Posterior vena cava (tissue), 2 donors: ENCODE data around the gene ZNF414. TPM values are rescaled to one million over a fixed set of nuclear protein-coding genes. Genes with fewer than 3 reads are reported as not detected.
"Not testable (repeated sequence)": the region's sequence is repeated elsewhere in the genome, so short reads cannot be mapped to it uniquely, and the experiment has no call there.

Source experiments
- DNase-seq: peaks from one replicate; pipeline ENCODE4 v3.0.0-alpha.2; 2020; ENCODE audit warnings: low spot score
- intact Hi-C, 2 donors: fragments of 100-400 bp; cut with DNase I; formaldehyde crosslinking; loops; one replicate each; pipeline versions ENCODE4 v1.14.1 to v1.14.2; 2022 to 2023
- total RNA-seq, 2 donors: library from RNA; stranded (reverse); fragmentation: NEBNext Ultra II Directional; extraction: Animal tissue kit (Norgen Biotek cat#: 25700); gene quantifications; one replicate each; pipeline ENCODE4 v1.2.1, GENCODE V29; 2021
- donor health status: DM: yes; HTN: yes; CAD: no.
- donor health status: DM: yes; HTN: yes; CAD: no.

Gene ZNF414
- total RNA-seq, 2 donors from 2014 or later: 15.9 to 16.0 TPM

DNA sequence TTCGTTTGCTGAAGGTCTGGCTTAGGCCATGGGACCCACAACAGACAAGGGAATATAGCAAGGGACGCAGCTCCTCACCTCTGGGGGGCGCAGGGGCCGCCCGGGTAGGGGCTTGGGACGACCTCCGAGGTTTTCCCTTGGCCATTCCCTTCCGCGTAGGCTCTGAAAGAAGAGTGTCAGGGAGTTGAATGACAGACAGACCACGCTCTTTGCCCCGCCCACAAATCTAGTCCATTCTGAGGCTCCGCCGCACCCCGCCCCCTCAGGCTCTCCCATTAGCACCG, 11.4 kb upstream of the ZNF414 start:
- no peak for DNase-seq
- intact Hi-C loops: no loop called here

DNA sequence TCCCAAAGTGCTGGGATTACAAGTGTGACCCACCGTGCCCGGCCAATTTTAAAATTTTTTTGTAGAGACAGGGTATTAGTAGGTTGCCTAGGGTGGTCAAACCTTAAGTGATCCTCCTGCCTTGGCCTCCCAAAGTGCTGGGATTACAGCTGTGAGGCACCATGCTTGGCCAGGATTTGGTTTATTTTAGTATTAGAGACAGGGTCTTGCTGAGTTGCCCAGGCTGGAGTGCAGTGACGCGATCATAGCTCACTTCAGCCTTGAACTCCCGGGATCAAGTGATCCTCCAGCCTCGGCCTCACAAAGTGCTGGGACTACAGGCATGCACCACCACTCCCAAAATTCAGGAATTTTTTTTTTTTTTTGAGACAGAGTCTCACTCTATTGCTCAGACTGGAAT, 5.4 kb upstream of the ZNF414 start:
- intact Hi-C loops: loop anchor here in 1 of 2 donors (10.0 kb wide), 1 partner anchor 175 kb away; the partner anchor contains the start of gene KANK3
- no peak for DNase-seq

DNA sequence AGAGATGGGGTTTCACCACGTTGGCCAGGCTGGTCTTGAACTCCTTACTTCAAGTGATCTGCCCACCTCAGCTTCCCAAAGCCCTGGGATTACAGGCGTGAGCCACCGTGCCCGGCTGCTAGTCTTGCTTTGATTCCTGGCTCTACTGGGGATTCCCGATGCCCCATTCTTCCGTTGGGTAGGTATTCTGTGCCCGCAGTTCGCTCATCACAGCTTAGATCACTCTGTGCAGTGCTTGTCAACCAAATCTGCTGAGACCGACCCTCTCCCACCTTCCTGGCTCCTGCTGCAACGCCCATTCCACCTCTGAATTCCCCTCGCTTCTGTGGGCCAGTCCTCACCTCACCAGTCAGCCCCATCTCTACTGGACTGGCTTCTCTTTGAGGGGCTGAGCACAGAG, 4.6 kb upstream of the ZNF414 start:
- intact Hi-C loops: loop anchor here in 1 of 2 donors (10.0 kb wide), 1 partner anchor 174 kb away; the partner anchor contains the start of gene KANK3
- no peak for DNase-seq

DNA sequence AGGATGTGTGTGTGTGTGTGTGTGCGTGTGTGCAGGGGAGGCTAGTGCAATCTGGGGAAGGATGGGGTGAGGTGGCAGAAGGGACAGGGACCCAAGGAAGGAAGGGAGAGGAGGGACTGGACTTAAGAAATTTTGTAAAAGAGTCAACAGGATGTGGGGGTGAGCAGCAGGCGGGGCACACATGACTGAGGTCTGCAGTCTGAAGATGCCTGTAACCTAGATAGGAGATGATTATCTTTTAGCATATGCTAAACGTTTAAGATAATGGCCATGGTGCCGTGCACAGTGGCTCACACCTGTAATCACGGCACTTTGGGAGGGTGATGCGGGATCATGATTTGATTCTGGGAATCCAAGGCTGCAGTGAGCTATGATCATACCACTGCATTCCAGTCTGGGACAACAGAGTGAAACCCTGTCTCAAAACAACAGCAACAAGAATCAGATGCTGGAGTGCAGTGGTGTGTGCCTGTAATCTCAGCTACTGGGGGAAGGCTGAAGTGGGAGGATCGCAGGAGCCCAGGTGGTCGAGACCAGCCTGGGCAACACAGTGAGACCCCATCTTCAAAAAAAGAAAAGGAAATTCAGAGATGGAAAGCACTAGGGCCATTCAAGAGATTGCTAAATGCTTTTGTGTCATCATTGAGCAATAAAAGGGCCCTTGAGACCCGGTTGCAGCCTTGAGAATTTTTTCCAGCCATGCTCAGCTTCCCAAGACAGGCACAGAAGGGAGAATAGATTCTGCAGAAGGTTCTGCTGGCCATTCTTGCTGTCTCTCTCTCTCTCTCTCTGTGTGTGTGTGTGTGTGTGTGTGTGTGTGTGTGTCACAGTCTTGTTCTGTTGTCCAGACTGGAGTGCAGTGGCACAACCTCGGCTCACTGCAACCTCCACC, 3.8 kb upstream of the ZNF414 start:
- intact Hi-C loops: loop anchor here in 1 of 2 donors (10.0 kb wide), 1 partner anchor 173 kb away; the partner anchor contains the start of gene KANK3

DNA sequence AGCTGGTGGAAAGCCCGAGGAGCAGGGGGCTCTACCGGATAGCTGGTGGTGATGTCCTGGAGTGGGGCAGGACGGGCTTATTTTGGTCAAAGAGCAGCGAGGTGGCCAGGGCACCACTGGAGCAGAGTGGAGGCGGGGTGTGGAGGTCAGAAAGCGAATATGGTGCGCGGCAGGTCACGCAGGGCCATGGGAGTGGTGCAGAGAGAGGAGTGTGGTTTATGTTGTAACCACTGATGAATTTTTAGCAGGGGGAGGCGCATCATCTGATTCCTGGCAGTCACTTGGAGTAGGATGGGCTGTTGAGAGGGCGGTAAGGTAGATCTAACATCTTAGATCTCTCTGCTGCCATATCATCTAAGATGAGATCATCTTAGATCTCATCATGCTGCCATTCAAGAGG, 1.4 kb upstream of the ZNF414 start:
- DNase-seq: no peak
- intact Hi-C loops: loop anchor here in 1 of 2 donors (10.0 kb wide), 1 partner anchor 171 kb away; the partner anchor contains the start of gene KANK3

More for the DNA sequence above, 3.8 kb upstream of the ZNF414 start:
- DNase-seq: no peak

DNA sequence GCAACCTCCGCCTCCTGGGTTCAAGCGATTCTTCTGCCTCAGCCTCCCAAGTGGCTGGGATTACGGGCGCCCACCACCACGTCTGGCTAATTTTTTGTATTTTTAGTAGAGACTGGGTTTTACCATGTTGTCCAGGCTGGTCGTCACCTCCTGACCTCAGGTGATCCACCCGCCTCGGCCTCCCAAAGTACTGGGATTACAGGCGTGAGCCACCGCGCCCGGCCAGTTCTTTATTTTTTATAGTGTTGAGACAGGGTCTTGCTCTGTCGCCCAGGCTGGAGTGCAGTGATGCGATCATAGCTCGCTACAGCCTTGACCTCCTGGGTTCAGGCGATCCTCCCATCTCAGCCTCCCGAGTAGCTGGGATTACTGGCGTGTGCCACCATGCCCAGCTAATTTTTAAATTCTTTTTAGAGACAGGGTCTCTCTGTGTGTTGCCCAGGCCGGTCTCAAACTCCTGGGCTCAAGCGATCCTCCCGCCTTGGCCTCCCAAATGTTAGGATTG, 590 bp upstream of the ZNF414 start:
- DNase-seq: not testable (repeated sequence)
- intact Hi-C loops: loop anchor here in 1 of 2 donors (5.0 to 10.0 kb wide), 2 partner anchors 102 to 170 kb away; partner anchors contain the start of genes KANK3 and MARCHF2

DNA sequence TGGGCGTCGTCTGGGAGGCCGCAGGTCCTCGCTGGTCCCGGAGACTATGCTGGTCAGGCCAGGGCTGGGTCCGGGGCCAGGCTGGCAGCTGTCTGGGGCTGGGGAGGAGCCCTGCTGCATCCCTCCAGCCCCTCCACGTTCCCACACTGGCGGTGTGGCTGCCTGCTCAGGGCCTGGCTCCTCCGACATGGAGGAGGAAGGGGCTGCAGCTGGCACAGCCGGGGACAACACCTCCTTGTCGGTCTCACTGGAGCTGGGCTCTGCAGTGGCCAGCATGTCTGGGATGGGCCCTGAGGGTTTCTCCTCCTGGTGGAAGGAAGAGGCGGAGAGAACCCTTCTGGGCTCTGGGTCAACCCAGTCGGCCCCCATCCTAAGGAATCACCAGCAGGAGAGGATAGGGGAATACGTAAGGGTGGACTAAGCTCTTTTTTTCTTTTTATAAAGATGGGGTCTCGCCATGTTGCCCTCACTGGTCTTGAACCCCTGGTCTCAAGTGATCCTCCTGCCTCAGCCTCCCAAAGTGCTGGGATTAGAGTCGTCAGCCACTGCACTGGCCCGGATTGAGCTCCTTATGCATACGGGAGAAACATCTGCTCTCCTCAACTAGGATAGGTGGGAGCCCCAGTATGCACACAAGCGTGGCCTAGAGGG, 806 bp downstream of the ZNF414 start:
- intact Hi-C loops: loop anchor here in 1 of 2 donors (5.0 to 10.0 kb wide), 2 partner anchors 101 to 168 kb away; partner anchors contain the start of genes KANK3 and MARCHF2
- DNase-seq: no peak

DNA sequence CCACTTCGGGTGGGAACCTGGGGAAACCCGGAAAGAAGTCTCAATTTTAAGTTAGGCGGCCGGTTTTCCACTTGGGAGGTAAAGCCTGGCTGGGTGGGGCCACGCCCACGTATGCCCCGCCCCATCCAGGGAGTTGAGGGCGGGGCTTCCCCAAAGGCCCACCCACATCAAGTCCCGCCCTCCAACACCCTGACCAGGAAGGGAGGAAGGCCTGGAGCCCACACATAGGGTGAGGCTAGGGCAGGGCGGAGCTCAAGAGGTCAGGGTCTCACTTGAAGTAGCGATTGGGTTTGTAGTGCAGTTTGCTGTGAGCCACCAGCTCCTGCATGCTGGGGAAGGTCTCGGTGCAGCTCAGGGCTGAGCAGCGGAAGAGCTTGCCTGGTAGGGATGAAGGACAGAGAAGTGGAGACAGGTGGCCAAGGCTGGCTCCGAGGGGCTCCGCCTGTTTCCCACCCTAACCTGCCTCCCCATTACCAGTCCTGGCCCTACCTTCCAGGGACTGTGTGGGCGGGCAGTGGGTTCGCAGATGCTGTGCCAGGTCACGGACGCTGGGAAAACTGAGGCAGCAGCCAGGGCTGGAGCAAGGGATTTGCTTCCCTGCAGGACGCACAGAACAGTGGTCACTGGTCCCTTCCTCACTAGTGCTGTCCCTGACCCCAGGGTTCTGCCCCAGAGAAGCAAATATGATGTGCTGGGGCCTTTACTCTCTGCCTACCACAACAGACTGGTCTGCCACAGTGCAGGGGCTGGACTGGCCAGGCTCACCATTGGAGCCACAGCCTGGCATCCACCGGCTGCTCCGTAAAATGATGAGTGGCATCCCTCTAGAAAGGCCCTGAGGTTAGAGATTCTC, 1.6 kb downstream of the ZNF414 start:
- DNase-seq: no peak
- intact Hi-C loops: loop anchor here in 1 of 2 donors (5.0 to 10.0 kb wide), 2 partner anchors 100 to 168 kb away; partner anchors contain the start of genes KANK3 and MARCHF2

DNA sequence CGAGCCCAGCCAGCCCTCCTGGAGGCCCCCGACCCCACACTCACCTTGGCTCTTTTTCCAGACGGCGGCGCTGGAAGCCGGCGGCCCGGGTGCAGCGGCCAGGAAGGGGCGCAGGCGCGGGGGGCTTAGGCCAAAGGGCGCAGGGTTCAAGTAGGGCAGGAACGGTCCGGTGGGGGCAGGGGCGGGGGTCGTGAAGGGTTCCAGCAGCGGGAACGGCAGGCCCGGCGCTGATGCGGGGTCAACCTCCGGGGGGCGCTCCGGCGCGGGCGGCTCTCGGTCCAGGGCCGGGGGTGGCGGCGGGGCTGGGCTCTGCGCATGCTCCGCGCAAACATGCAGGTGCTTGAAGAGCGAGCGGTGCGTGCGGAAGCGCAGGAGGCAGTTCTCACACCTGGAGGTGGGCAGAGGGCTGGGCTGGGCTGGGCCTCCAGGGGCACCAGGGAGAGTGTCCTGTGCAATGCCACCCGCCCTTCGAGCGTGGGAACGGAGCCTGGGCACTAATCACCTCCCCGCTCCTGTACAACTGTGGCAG, 2.3 kb downstream of the ZNF414 start:
- no peak for DNase-seq
- intact Hi-C loops: loop anchor here in 1 of 2 donors (5.0 to 10.0 kb wide), 2 partner anchors 99 to 167 kb away; partner anchors contain the start of genes KANK3 and MARCHF2

DNA sequence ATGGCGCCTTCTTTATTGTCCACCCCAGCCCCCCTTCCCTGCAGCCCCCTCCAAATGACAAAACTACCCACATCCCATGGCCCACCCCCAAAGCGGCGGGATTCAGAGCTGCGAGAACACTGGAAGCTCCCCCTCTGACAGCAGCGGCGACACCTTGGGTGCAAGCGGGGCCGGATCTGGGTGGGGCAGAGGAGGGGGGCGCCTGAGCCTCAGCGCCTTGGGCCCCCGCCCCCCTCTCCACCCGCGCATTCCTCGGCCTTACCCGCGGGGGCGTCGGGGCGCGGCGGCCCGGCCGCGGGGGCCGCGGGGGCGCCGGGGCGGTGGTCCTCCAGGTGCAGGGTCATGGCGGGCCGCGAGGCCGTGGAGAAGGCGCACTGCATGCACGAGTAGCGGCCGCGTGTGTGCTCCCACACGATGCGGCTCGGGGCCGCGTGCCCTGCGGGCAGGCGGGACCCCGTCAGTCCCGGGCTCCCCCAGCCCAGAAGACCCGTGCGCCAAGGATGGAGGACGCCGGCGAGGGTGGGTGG, 3.3 kb downstream of the ZNF414 start:
- DNase-seq: no peak
- intact Hi-C loops: loop anchor here in 1 of 2 donors (5.0 to 10.0 kb wide), 2 partner anchors 98 to 166 kb away; partner anchors contain the start of genes KANK3 and MARCHF2

DNA sequence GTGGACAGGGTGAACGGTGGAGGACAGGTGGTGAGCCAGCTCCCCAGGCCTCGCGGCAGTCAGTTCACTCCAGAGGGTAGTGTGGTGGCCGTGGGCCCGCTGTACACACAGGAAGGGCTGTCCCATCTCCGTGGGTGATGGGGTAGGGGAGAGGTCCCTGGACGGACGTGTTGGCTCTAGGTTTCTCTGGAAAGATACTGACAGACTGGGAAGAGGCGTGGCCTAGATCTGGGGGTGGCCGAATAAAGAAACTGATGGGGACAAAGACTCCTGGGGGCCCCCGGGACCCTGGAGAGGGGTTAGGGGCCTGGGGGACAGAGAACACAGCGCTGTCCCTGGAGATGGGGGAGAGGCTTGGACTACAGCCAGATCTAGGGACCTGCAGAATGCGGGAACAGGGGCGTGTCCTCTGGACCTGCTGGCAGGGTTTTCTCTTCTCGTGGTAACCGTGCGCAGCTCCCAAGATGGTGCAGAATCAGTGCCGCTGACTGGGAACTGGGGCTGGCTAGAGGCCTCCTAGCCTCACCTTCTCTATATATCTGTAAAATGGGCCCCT, 7.5 kb downstream of the ZNF414 start:
- intact Hi-C loops: loop anchor here in 1 of 2 donors (5.0 to 10.0 kb wide), 2 partner anchors 82 to 154 kb away; no protein-coding TSS in a partner anchor
- DNase-seq: no peak

DNA sequence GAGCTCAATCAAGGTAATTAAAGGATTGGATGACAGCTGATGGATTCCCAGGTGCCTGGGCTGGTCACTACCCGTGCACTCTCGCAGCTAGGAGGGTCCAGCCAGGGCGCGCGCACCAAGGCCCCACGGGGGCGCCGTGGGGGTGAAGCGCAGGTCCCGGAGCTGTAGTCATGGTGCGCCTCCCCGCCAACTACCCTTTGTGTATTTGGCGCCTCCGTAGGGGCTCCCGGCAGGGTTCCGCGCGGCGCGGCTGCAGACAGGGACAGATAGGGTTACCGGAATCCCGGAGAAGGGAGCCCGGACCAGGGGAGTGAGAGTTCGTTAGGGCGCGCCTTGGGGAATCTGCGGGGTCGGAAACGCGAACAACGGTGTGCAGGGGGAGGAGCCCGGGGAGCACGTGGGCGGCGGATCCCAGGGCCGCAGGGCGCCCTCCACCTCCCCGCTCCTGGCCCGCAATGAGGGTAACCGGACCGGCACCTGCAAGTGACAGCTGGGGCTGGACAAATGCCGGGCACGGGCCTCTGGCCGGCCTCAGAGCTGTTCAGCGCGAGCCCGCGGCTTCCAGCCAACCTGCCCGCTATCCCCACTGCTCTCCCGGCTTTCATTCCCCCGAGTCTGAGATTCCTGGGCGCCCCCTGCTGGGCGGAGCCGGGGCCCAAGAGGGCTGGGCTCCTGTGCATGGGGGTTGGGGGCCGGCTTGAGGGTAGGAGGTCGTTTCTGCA, 8.1 kb downstream of the ZNF414 start:
- peak; percentile 93 for DNase-seq
- intact Hi-C loops: loop anchor here in 1 of 2 donors (5.0 to 10.0 kb wide), 2 partner anchors 81 to 154 kb away; no protein-coding TSS in a partner anchor

DNA sequence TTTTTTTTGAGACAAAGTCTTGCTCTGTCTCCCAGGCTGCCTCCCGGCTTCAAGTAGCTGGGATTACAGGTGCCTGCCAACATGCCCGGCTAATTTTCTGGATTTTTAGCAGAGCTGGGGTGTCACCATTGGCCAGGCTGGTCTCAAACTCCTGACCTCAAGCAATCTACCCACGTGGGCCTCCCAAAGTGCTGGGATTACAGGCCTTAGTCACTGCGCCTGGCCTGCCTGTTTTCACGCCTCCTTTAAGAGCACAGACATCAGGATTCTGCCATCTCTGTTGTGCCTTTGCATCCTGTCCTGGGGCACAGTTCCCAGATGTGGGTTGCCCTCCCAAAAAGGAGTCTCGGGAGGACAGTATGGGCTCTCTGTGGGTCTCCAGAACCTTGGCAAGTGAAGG, 9.0 kb downstream of the ZNF414 start:
- no peak for DNase-seq
- intact Hi-C loops: loop anchor here in 1 of 2 donors (5.0 to 10.0 kb wide), 2 partner anchors 80 to 153 kb away; no protein-coding TSS in a partner anchor

DNA sequence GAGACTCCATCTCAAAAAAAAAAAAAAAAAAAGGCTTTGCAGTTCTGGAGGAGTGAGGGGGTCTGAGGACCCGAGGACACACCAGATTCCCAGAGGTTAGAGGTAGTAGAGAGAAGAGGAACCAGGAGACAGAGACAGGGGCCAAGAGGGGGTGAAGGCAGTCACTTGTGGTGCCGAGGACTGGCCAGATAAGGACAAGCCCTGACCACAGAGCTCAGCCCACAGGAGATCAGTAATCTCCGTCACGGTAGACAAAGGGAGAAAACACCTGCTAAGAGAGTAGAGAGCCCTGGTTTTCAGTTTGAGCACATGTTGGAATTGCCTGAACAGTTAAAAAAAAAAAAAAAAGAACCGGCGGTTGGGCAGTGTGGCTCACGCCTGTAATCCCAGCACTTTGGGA, 9.8 kb downstream of the ZNF414 start:
- intact Hi-C loops: loop anchor here in 1 of 2 donors (10.0 kb wide), 1 partner anchor 79 kb away; no protein-coding TSS in a partner anchor
- DNase-seq: no peak

DNA sequence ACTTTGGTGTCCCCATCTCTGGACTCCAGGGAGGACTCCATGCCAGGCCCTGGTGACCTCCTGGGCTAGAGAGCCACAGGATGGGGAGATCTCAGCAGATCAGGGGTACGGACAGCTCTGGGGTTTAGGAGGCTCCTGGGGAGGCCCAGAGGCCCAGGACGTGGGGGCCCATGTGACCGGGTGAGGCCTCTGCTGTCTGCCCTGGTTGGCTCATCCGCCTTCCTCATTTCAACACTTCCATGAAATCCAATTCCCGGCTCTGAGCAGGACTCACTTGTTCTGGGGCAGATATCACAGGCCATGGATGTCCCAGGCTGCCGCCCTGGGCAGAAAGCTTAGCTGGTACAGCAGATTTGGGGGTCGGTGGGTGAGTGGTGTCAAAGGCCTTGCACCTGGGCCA, 10.5 kb downstream of the ZNF414 start:
- DNase-seq: no peak
- intact Hi-C loops: loop anchor here in 1 of 2 donors (10.0 kb wide), 1 partner anchor 79 kb away; no protein-coding TSS in a partner anchor

DNA sequence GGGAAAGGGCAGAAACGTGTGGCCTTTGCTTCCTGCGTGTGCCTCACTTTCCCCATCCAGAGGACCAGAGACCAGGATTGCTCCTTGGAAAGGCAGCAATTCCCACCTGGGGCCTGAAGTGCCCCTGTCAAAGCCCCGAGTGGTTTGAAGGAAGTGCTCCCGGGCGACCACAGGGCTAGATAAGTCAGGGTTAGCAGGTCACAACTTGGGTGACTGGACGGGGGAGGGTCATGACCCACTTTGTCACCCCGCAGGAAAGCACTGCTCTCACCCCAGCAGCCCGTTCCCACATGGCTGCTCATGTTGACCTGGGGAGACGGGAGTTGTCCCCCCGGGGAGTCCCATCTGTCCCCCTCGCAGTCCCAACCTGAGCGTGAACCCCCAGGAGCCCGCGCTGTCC, 12.0 kb downstream of the ZNF414 start:
- intact Hi-C loops: loop anchor here in 1 of 2 donors (10.0 kb wide), 1 partner anchor 77 kb away; no protein-coding TSS in a partner anchor
- no peak for DNase-seq

DNA sequence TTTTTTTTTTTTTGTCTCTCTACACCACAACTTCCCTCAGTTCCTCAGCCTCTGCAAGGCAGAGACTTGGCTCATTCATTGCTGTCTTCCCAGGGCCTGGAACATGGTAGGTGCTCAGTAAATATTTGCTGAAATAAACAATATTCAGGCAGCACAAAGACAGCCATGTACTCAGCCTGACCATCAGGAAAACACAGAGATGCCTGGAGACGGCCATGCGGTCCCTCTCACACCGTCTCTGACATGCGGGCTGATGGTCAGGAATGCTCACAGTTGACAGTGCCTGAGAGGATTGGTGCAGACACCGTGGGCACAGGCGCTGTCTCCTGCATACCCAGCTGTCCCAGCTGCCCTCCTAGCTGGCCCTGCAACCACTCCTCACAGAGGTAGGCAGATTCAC, 12.5 kb downstream of the ZNF414 start:
- intact Hi-C loops: loop anchor here in 1 of 2 donors (10.0 kb wide), 1 partner anchor 77 kb away; no protein-coding TSS in a partner anchor
- DNase-seq: no peak
